Astrocyte (in vitro differentiated cells and primary cell): ENCODE measurements around the gene CFTR. TPM values are rescaled to one million over a fixed set of nuclear protein-coding genes. Genes with fewer than 3 reads are reported as not detected.
A peak's percentile ranks its signal among the peaks of the same experiment; 100 is the strongest.

Source experiments
- DNase-seq: peaks from one replicate; pipeline ENCODE4 v3.0.0-alpha.2; 2010; ENCODE audit warnings: low read depth
- FAIRE-seq: peaks from 2 replicates; lab custom pipeline; 2011; peaks lifted over from hg19 to GRCh38; lab: Jason Lieb, UNC
- H2AFZ ChIP-seq: 2 replicates; pipeline ENCODE4 v1.6.0; 2012; ENCODE audit warnings: low read depth, low read length, inconsistent platforms
- H3K27ac ChIP-seq: 2 replicates; pipeline ENCODE4 v1.5.1; 2011; ENCODE audit warnings: low read depth, low read length, inconsistent platforms
- H3K27me3 ChIP-seq: 2 replicates; pipeline ENCODE4 v1.6.0; 2011; ENCODE audit warnings: low read length, inconsistent platforms; ENCODE audit not compliant: insufficient read depth
- H3K36me3 ChIP-seq: 2 replicates; pipeline ENCODE4 v1.5.1; 2011; ENCODE audit warnings: low read length, inconsistent platforms; ENCODE audit not compliant: insufficient read depth
- H3K4me1 ChIP-seq: 2 replicates; pipeline ENCODE4 v1.5.1; 2011; ENCODE audit warnings: low read length, inconsistent platforms; ENCODE audit not compliant: insufficient read depth
- H3K4me2 ChIP-seq: 2 replicates; pipeline ENCODE4 v1.6.0; 2012; ENCODE audit warnings: low read length, inconsistent platforms
- H3K4me3 ChIP-seq: 2 replicates; pipeline ENCODE4 v1.5.1; 2011; ENCODE audit warnings: low read depth, mild to moderate bottlenecking, low read length, inconsistent platforms; ENCODE audit not compliant: insufficient read depth
- H3K79me2 ChIP-seq: 2 replicates; pipeline ENCODE4 v1.6.0; 2012; ENCODE audit warnings: mild to moderate bottlenecking, low read length, inconsistent platforms; ENCODE audit not compliant: insufficient read depth
- H3K9ac ChIP-seq: 2 replicates; pipeline ENCODE4 v1.6.0; 2012; ENCODE audit warnings: mild to moderate bottlenecking, low read length, inconsistent platforms
- H3K9me3 ChIP-seq: 2 replicates; pipeline ENCODE4 v1.5.1; 2012; ENCODE audit warnings: low read depth, mild to moderate bottlenecking, low read length, inconsistent platforms; ENCODE audit not compliant: insufficient read depth
- H4K20me1 ChIP-seq: 2 replicates; pipeline ENCODE4 v1.6.0; 2012; ENCODE audit warnings: low read length, inconsistent platforms; ENCODE audit not compliant: insufficient read depth
- H3K27ac Mint-ChIP-seq: one replicate; pipeline ENCODE4 v1.8.0; 2021; ENCODE audit warnings: mild to moderate bottlenecking, mixed read lengths; ENCODE audit not compliant: unreplicated experiment
- H3K27me3 Mint-ChIP-seq: one replicate; pipeline ENCODE4 v1.8.0; 2021; ENCODE audit warnings: low read depth, mixed read lengths; ENCODE audit not compliant: unreplicated experiment
- H3K36me3 Mint-ChIP-seq: one replicate; pipeline ENCODE4 v1.8.0; 2021; ENCODE audit warnings: low read depth, mixed read lengths; ENCODE audit not compliant: unreplicated experiment
- H3K4me1 Mint-ChIP-seq: one replicate; pipeline ENCODE4 v1.8.0; 2021; ENCODE audit warnings: low read depth, mixed read lengths; ENCODE audit not compliant: unreplicated experiment
- H3K4me3 Mint-ChIP-seq: one replicate; pipeline ENCODE4 v1.8.0; 2021; ENCODE audit warnings: mild to moderate bottlenecking, moderate library complexity, mixed read lengths; ENCODE audit not compliant: unreplicated experiment
- H3K9me3 Mint-ChIP-seq: one replicate; pipeline ENCODE4 v1.8.0; 2021; ENCODE audit warnings: mild to moderate bottlenecking, mixed read lengths; ENCODE audit not compliant: unreplicated experiment
- CTCF ChIP-seq: IDR thresholded peaks from 2 replicates; pipeline ENCODE4 v1.5.1; 2011; ENCODE audit warnings: low read depth, mild to moderate bottlenecking, inconsistent platforms, low read length, moderate library complexity; ENCODE audit not compliant: insufficient read depth
- EZH2 ChIP-seq: IDR thresholded peaks from 2 replicates; pipeline ENCODE4 v1.6.1; 2012; ENCODE audit warnings: mild to moderate bottlenecking, low read length, inconsistent platforms; ENCODE audit not compliant: insufficient read depth
- total RNA-seq: library from RNA; stranded (reverse); gene quantifications from 2 replicates; pipeline ENCODE4 v1.2.1, GENCODE V29; 2021

The CFTR gene
- total RNA-seq, 1 donor from 2014 or later = 2.5 TPM

GRCh38 chr7:117623606-117624005, 143.8 kb downstream of the CFTR start:
- Mint-ChIP-seq H3K27ac (no peak overlapping the region), H3K4me1 (no peaks in the 10 kb centered on the region), H3K36me3 (no peaks in the 10 kb centered on the region), H3K27me3 (no peaks in the 10 kb centered on the region), H3K9me3 (no peaks in the 10 kb centered on the region), H3K4me3 (no peak overlapping the region)
- Histone ChIP-seq H3K9ac (no peak overlapping the region), H3K36me3 (no peaks in the 10 kb centered on the region), H4K20me1 (no peaks in the 10 kb centered on the region), H3K4me2 (no peak overlapping the region), H2AFZ (no peak overlapping the region), H3K79me2 (no peaks in the 10 kb centered on the region), H3K4me3 (no peak overlapping the region), H3K4me1 (no peaks in the 10 kb centered on the region), H3K9me3 (no peaks in the 10 kb centered on the region), H3K27me3 (no peaks in the 10 kb centered on the region), H3K27ac (no peak overlapping the region)
- TF ChIP-seq EZH2 = no peak
- TF ChIP-seq CTCF = no peak
- FAIRE-seq (no peak), DNase-seq (no peak)

GRCh38 chr7:117630501-117630900, 150.7 kb downstream of the CFTR start:
- no peak overlapping the region for H3K4me2 ChIP-seq
- Mint-ChIP-seq H3K27ac (peak overlapping the region; percentile 22), H3K36me3 (no peaks in the 10 kb centered on the region), H3K9me3 (peaks cover 2% of the 10 kb centered on the region), H3K4me1 (no peaks in the 10 kb centered on the region), H3K27me3 (no peaks in the 10 kb centered on the region), H3K4me3 (no peak overlapping the region)
- H3K9ac ChIP-seq = no peak overlapping the region
- H3K4me3 ChIP-seq = no peak overlapping the region
- H3K9me3 ChIP-seq = no peaks in the 10 kb centered on the region
- no peaks in the 10 kb centered on the region for H3K27me3 ChIP-seq
- DNase-seq (no peak), FAIRE-seq (no peak)
- H3K36me3 ChIP-seq = no peaks in the 10 kb centered on the region
- no peak overlapping the region for H2AFZ ChIP-seq
- no peaks in the 10 kb centered on the region for H3K79me2 ChIP-seq
- no peak overlapping the region for H3K27ac ChIP-seq
- H4K20me1 ChIP-seq = no peaks in the 10 kb centered on the region
- no peaks in the 10 kb centered on the region for H3K4me1 ChIP-seq
- TF ChIP-seq EZH2 (no peak), CTCF (no peak)

- H3K4me3 Mint-ChIP-seq = no peak overlapping the region
Observed at GRCh38 chr7:117630907-117631564, 151.2 kb downstream of the CFTR start.

More at GRCh38 chr7:117630907-117631564, 151.2 kb downstream of the CFTR start:
- Histone ChIP-seq H2AFZ (no peak overlapping the region), H3K79me2 (no peaks in the 10 kb centered on the region), H3K27me3 (no peaks in the 10 kb centered on the region), H3K4me3 (no peak overlapping the region), H3K4me1 (no peaks in the 10 kb centered on the region), H3K27ac (no peak overlapping the region), H3K4me2 (no peak overlapping the region), H4K20me1 (no peaks in the 10 kb centered on the region), H3K9me3 (no peaks in the 10 kb centered on the region), H3K9ac (no peak overlapping the region), H3K36me3 (no peaks in the 10 kb centered on the region)
- H3K9me3 Mint-ChIP-seq = peaks cover 2% of the 10 kb centered on the region
- no peak for DNase-seq
- FAIRE-seq = no peak
- no peaks in the 10 kb centered on the region for H3K27me3 Mint-ChIP-seq
- H3K4me1 Mint-ChIP-seq = no peaks in the 10 kb centered on the region
- TF ChIP-seq CTCF (no peak), EZH2 (no peak)
- H3K36me3 Mint-ChIP-seq = no peaks in the 10 kb centered on the region
- no peak overlapping the region for H3K27ac Mint-ChIP-seq
